Adrenal gland (tissue), 12 donors: ENCODE results near the gene NPAS3. TPM values are rescaled to one million over a fixed set of nuclear protein-coding genes. Genes with fewer than 3 reads are reported as not detected.

Experiments used
- DNase-seq, 7 donors: peaks; one replicate each; pipeline ENCODE4 v3.0.0-alpha.2; 2019 to 2020
- H3K27ac ChIP-seq, 5 donors: fragments of 200-600 bp; sonication (generic) in 4 of 5; 1 replicate in 3 of 5; 2 replicates in 2 of 5; pipeline versions ENCODE4 v1.5.1 to v1.8.0; 2016 to 2020; ENCODE audit warnings: mild to moderate bottlenecking in 1 of 5
- H3K27me3 ChIP-seq: fragments of 200-600 bp; 2 replicates; pipeline ENCODE4 v1.8.0; 2021
- H3K36me3 ChIP-seq, 2 donors: fragments of 200-600 bp; replicated peaks in 1 of 2; 1 replicate in 1 of 2; 2 replicates in 1 of 2; pipeline versions ENCODE4 v1.5.1 to v1.8.0; 2018 to 2022
- H3K4me1 ChIP-seq, 2 donors: fragments of 200-600 bp; replicated peaks in 1 of 2; 1 replicate in 1 of 2; 2 replicates in 1 of 2; pipeline versions ENCODE4 v1.5.1 to v1.8.0; 2018 to 2021
- H3K4me3 ChIP-seq, 4 donors: fragments of 200-600 bp; sonication (generic) in 3 of 4; one replicate each; pipeline ENCODE4 v1.5.1; 2016 to 2018
- H3K9me3 ChIP-seq, 3 donors: fragments of 200-600 bp; sonication (generic) in 1 of 3; replicated peaks in 1 of 3; 1 replicate in 2 of 3; 2 replicates in 1 of 3; pipeline versions ENCODE4 v1.5.1 to v1.8.0; 2016 to 2021
- POLR2A ChIP-seq, 2 donors: fragments of 450-650 bp; IDR thresholded peaks; one replicate each; pipeline ENCODE4 v1.6.1; 2017; ENCODE audit warnings: antibody characterized with exemption in 2 of 2, mild to moderate bottlenecking in 2 of 2, moderate library complexity in 1 of 2
- WGBS, 4 donors: extraction: QIAGEN DNeasy Blood & Tissue Kit in 2 of 4; methylation state at CpG; one replicate each; pipeline versions ENCODE4 v1.1.5 to v1.1.7; 2013 to 2017; 5-methylcytosine and 5-hydroxymethylcytosine counted together
- intact Hi-C, 2 donors: fragments of 100-400 bp; cut with DNase I; formaldehyde crosslinking; loops; one replicate each; pipeline versions ENCODE4 v1.14.1 to v1.15.0; 2022 to 2023
- polyA plus RNA-seq, 3 donors: library from polyadenylated mRNA; stranded (reverse); fragments of 200-250 nt in 2 of 3; fragments of 350-450 nt in 1 of 3; fragmentation: Illumina TruSeq in 1 of 3; extraction: RNeasy Lipid Tissue Mini Kit (QIAGEN cat#74804) in 1 of 3; gene quantifications; one replicate each; pipeline ENCODE4 v1.2.3, GENCODE V29; 2013 to 2014
- total RNA-seq, 9 donors: library from RNA; depleted of rRNA in 4 of 9; stranded (reverse); fragments of >200 nt in 4 of 9; fragments of 120-200 nt in 1 of 9; fragmentation: NEBNext Ultra II Directional in 1 of 9; extraction: Animal tissue kit (Norgen Biotek cat#: 25700) in 1 of 9; gene quantifications; one replicate each; pipeline versions ENCODE4 v1.1.0 to v1.2.4, GENCODE V29; 2013 to 2023
- TF ChIP-seq, protein P1 (sequence below), 6 experiments: fragments of 450-650 bp in 4 of 6; fragments of 200-600 bp in 2 of 6; sonication (generic) in 1 of 6; IDR thresholded peaks; 1 replicate in 5 of 6; 2 replicates in 1 of 6; pipeline versions ENCODE4 v1.5.1 to v1.8.0; 2016 to 2021; ENCODE audit warnings: antibody characterized with exemption in 6 of 6, mild to moderate bottlenecking in 2 of 6, moderate library complexity in 1 of 6
- donor health status: healthy with polysubstance abuse.
- donor health status: Bipolar disorder and iron deficiency.
- donor health status: DM: yes; HTN: yes; CAD: no.
- donor health status: DM: no; HTN: no; CAD: no.
- donor health status: DM: no; HTN: no; CAD: no.
- donor health status: DM: yes; HTN: yes; CAD: no.

The NPAS3 gene
- total and polyA plus RNA-seq, 12 donors, result 0.36 to 7.5 (median 1.5) TPM

GRCh38 chr14:33198684-33199083 lies 260.0 kb downstream of the NPAS3 start:
- no peak for DNase-seq
- intact Hi-C loops, result no loop called here
- WGBS, 4 donors, result 96 to 100% (median 98%) methylated on average over 6 to 25 of the region's 25 CpGs
- H3K36me3 ChIP-seq, result no peaks in the 10 kb centered on the region
- TF ChIP-seq, protein P1, sequence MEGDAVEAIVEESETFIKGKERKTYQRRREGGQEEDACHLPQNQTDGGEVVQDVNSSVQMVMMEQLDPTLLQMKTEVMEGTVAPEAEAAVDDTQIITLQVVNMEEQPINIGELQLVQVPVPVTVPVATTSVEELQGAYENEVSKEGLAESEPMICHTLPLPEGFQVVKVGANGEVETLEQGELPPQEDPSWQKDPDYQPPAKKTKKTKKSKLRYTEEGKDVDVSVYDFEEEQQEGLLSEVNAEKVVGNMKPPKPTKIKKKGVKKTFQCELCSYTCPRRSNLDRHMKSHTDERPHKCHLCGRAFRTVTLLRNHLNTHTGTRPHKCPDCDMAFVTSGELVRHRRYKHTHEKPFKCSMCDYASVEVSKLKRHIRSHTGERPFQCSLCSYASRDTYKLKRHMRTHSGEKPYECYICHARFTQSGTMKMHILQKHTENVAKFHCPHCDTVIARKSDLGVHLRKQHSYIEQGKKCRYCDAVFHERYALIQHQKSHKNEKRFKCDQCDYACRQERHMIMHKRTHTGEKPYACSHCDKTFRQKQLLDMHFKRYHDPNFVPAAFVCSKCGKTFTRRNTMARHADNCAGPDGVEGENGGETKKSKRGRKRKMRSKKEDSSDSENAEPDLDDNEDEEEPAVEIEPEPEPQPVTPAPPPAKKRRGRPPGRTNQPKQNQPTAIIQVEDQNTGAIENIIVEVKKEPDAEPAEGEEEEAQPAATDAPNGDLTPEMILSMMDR (IDR thresholded peaks at IDR 0.05), result no peak
- TF ChIP-seq POLR2A (IDR thresholded peaks at IDR 0.05), result no peak
- H3K27me3 ChIP-seq, result no peaks in the 10 kb centered on the region
- no peak overlapping the region for H3K4me3 ChIP-seq
- H3K9me3 ChIP-seq, result no peaks in the 10 kb centered on the region
- no peaks in the 10 kb centered on the region for H3K4me1 ChIP-seq
- no peak overlapping the region for H3K27ac ChIP-seq

- no peaks in the 10 kb centered on the region for H3K4me1 ChIP-seq
- H3K27me3 ChIP-seq, result no peaks in the 10 kb centered on the region
- H3K4me3 ChIP-seq, result no peak overlapping the region
- intact Hi-C loops, result no loop called here
- no peak for TF ChIP-seq POLR2A (IDR thresholded peaks at IDR 0.05)
- TF ChIP-seq, protein P1 (IDR thresholded peaks at IDR 0.05), result no peak
- DNase-seq, result no peak
- 79 to 92% (median 88%) methylated on average over 2 of the region's 2 CpGs for WGBS, 4 donors
- no peaks in the 10 kb centered on the region for H3K36me3 ChIP-seq
- no peaks in the 10 kb centered on the region for H3K9me3 ChIP-seq
- no peak overlapping the region for H3K27ac ChIP-seq
Measured at GRCh38 chr14:33201116-33201515, 262.4 kb downstream of the NPAS3 start.

DNA sequence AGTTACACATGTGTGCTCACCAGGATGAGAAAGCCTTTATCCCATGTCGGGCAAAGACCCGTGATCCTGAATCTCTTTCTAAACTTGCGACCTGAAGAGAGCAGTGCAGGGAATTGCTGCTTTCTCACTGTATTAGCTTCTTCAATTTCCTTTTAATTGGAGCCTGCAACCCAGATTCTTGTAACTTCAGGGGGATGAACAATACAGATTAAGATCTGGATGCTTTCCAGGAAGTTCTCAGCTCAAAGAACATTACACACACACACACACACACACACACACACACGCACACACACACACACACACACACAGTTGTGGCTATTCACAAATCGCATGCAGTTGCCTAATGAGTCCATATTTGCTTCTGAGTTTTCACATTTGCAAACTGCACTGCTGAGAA lies 268.3 kb downstream of the NPAS3 start:
- Histone ChIP-seq H3K4me1 (no peaks in the 10 kb centered on the region), H3K9me3 (no peaks in the 10 kb centered on the region), H3K36me3 (no peaks in the 10 kb centered on the region), H3K27me3 (no peaks in the 10 kb centered on the region), H3K27ac (no peak overlapping the region), H3K4me3 (no peak overlapping the region)
- WGBS, 4 donors, result 65 to 76% (median 71%) methylated on average over 5 of the region's 5 CpGs
- TF ChIP-seq, protein P1 (IDR thresholded peaks at IDR 0.05), result no peak
- TF ChIP-seq POLR2A (IDR thresholded peaks at IDR 0.05), result no peak
- no peak for DNase-seq
- intact Hi-C loops, result no loop called here

- WGBS, 4 donors, result 69 to 87% (median 76%) methylated on average over 1 of the region's 1 CpG
- H3K27me3 ChIP-seq, result no peaks in the 10 kb centered on the region
- intact Hi-C loops, result no loop called here
- no peak for DNase-seq
- no peaks in the 10 kb centered on the region for H3K9me3 ChIP-seq
- no peak overlapping the region for H3K4me3 ChIP-seq
- H3K36me3 ChIP-seq, result no peaks in the 10 kb centered on the region
- TF ChIP-seq, protein P1 (IDR thresholded peaks at IDR 0.05), result no peak
- no peak for TF ChIP-seq POLR2A (IDR thresholded peaks at IDR 0.05)
- H3K4me1 ChIP-seq, result no peaks in the 10 kb centered on the region
- H3K27ac ChIP-seq, result no peak overlapping the region
Measured at GRCh38 chr14:33207467-33208017, 268.9 kb downstream of the NPAS3 start.
